ENCODE results near the gene MTF2. TPM values are rescaled to one million over a fixed set of nuclear protein-coding genes. Genes with fewer than 3 reads are reported as not detected.

MTF2 gene
- total RNA-seq, 4 donors from 2014 or later, result 29.1 to 70.9 (median 31.8) TPM

DNA sequence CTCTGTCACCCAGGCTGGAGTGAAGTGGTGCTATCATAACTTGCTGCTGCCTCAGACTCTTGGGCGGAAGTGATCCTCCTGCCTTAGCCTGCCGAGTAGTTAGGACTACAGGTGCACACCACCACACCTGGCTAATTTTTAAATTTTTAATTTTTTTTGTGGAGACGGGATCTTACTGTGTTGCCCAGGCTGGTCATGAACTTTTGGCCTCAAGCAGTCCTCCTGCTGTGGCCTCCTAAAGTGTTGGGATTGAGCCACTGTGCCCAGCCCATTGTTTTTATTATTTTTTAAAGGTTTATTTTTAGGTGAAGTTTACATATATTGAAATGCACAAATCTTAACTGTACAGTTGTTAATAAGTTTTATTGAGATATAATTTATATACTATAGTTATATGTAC is 3.2 kb downstream of the MTF2 start:
- H3K4me3 ChIP-seq, result no peak overlapping the region
- no peaks in the 10 kb centered on the region for H3K36me3 ChIP-seq
- TF ChIP-seq, protein P1, sequence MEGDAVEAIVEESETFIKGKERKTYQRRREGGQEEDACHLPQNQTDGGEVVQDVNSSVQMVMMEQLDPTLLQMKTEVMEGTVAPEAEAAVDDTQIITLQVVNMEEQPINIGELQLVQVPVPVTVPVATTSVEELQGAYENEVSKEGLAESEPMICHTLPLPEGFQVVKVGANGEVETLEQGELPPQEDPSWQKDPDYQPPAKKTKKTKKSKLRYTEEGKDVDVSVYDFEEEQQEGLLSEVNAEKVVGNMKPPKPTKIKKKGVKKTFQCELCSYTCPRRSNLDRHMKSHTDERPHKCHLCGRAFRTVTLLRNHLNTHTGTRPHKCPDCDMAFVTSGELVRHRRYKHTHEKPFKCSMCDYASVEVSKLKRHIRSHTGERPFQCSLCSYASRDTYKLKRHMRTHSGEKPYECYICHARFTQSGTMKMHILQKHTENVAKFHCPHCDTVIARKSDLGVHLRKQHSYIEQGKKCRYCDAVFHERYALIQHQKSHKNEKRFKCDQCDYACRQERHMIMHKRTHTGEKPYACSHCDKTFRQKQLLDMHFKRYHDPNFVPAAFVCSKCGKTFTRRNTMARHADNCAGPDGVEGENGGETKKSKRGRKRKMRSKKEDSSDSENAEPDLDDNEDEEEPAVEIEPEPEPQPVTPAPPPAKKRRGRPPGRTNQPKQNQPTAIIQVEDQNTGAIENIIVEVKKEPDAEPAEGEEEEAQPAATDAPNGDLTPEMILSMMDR (IDR thresholded peaks at IDR 0.05), result no peak
- TF ChIP-seq POLR2A (IDR thresholded peaks at IDR 0.05), result no peak
- intact Hi-C loops (cut with DNase I; ENCODE audit: low total_unique reads), result no loop called here
- no peaks in the 10 kb centered on the region for H3K27me3 ChIP-seq
- H3K4me1 ChIP-seq, result no peaks in the 10 kb centered on the region
- no peak overlapping the region for H3K27ac ChIP-seq
- DNase-seq, result no peak
- H3K9me3 ChIP-seq, result no peaks in the 10 kb centered on the region

DNA sequence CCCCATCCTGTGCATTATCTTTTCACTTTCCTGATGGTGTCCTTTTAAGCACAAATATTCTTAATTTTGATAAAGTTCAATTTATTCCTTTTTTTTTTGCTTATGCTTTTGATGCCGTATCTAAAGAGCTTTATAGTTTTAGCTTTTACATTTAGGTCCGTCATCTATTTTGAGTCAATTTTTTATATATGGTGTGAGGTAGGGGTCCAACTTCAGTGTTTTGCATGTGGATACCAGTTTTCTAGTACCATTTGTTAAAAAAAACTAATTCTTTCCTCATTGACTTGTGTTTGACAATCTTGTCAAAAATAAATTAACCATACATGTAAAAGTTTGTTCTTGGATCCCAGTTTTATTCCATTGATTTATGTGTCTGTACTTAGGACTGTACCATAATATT is 4.9 kb downstream of the MTF2 start:
- TF ChIP-seq POLR2A (IDR thresholded peaks at IDR 0.05), result no peak
- TF ChIP-seq, protein P1 (IDR thresholded peaks at IDR 0.05), result no peak
- DNase-seq, result no peak
- no peak overlapping the region for H3K4me3 ChIP-seq
- H3K27me3 ChIP-seq, result no peaks in the 10 kb centered on the region
- no peak overlapping the region for H3K27ac ChIP-seq
- no peaks in the 10 kb centered on the region for H3K4me1 ChIP-seq
- H3K36me3 ChIP-seq, result no peaks in the 10 kb centered on the region
- no peaks in the 10 kb centered on the region for H3K9me3 ChIP-seq
- intact Hi-C loops (cut with DNase I; ENCODE audit: low total_unique reads), result no loop called here

DNA sequence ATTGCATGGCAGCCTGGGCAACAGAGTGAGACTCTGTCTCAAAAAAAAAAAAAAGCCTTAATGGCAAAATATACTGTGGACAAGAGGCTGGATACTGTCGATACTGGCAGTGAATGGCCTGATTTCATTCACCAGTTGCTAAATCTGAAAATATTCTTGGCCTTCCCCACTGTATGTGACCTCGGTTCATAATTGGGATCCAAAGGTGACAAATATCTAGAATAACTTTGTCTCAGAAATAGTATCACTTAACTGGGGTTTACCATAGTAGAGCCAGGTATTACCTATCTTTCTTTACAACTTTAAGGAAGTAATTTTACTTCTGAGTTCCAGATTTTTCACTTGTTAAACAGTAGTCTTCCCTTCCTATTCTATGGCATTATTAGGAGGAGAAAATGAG is 8.4 kb downstream of the MTF2 start:
- Histone ChIP-seq H3K36me3 (no peaks in the 10 kb centered on the region), H3K27ac (no peak overlapping the region), H3K4me3 (no peak overlapping the region), H3K4me1 (no peaks in the 10 kb centered on the region), H3K27me3 (no peaks in the 10 kb centered on the region), H3K9me3 (no peaks in the 10 kb centered on the region)
- no peak for TF ChIP-seq POLR2A (IDR thresholded peaks at IDR 0.05)
- TF ChIP-seq, protein P1 (IDR thresholded peaks at IDR 0.05), result no peak
- intact Hi-C loops (cut with DNase I; ENCODE audit: low total_unique reads), result no loop called here
- DNase-seq, result no peak

DNA sequence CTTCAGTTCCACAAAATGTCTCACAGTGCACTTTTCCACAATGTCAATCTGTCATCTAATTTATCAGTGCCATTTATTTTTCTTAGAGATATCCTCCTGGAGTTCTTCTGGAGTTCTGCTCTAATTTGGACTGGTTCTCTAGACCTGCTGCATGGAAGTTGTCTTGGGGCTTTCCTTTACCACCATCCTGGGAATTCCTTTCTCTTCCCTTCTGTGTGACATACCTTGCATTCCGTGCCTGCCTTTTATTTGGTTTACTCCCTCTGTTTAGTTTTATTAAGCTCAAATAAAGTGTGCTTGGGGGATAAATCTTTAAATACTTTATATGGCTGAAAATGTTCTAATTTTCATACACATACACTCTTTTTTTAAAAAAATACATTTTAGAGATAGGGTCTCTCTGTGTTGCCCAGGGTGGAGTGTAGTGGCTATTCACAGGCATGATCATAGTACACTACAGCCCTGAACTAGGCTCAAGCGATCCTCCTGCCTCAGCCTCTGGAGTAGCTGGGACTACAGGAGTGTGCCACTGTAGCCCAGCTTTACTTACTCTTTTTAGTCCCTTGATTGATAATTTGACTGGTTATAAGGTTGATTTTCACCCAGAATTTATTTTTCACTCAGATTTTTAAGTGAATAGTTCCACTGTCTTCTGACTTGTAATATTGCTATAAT is 14.4 kb downstream of the MTF2 start:
- H3K27ac ChIP-seq, result no peak overlapping the region
- intact Hi-C loops (cut with DNase I; ENCODE audit: low total_unique reads), result no loop called here
- no peak for TF ChIP-seq POLR2A (IDR thresholded peaks at IDR 0.05)
- TF ChIP-seq, protein P1 (IDR thresholded peaks at IDR 0.05), result no peak
- no peaks in the 10 kb centered on the region for H3K9me3 ChIP-seq
- H3K4me3 ChIP-seq, result no peak overlapping the region
- no peak for DNase-seq
- H3K36me3 ChIP-seq, result no peaks in the 10 kb centered on the region
- no peaks in the 10 kb centered on the region for H3K27me3 ChIP-seq
- H3K4me1 ChIP-seq, result no peaks in the 10 kb centered on the region

DNA sequence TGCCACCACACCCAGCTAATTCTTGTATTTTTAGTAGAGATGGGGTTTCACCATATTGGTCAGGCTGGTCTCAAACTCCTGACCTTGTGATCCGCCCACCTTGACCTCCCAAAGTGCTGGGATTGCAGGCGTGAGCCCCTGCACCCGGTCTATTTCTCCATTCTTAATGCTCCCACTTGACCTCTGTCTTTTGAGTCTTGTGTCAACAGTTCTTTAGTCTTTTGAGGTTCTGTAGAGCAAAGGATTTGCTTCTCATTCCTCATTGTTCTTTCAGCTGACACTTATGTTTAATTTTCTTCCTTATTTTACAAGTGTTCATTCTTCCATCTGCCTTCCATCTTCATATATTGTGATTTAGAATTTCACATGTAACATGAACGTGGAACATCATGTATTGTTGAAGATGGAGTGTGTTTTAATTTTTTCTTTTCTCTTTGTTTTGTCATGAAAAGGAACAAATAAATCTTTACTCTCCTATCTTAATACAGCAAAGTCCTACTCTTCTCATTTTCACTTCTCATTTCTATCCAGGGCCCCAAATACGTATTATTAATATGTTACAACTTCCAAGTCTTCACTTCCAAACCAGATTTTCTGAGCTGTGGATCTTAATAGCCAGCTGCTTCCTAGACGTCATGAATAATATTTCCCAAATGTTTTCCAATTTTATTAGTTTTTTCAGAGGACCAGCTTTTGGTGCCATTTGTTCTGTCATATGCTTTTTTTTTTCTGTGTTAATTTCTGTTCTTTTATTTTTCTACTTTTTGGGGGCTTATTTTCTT is 16.9 kb downstream of the MTF2 start:
- intact Hi-C loops (cut with DNase I; ENCODE audit: low total_unique reads), result no loop called here
- Histone ChIP-seq H3K4me3 (no peak overlapping the region), H3K36me3 (no peaks in the 10 kb centered on the region), H3K4me1 (no peaks in the 10 kb centered on the region), H3K27ac (no peak overlapping the region), H3K27me3 (no peaks in the 10 kb centered on the region), H3K9me3 (no peaks in the 10 kb centered on the region)
- TF ChIP-seq POLR2A (IDR thresholded peaks at IDR 0.05), result no peak
- TF ChIP-seq, protein P1 (IDR thresholded peaks at IDR 0.05), result no peak
- no peak for DNase-seq

Data from uterus (tissue), 4 donors.